LHCN-M2 (cell line): ENCODE measurements around the gene COA1. TPM values are rescaled to one million over a fixed set of nuclear protein-coding genes. Genes with fewer than 3 reads are reported as not detected.
"Not testable (repeated sequence)": the region's sequence is repeated elsewhere in the genome, so short reads cannot be mapped to it uniquely, and the experiment has no call there.

Source experiments
- DNase-seq: peaks from one replicate; pipeline ENCODE4 v3.0.0-alpha.2; 2012; ENCODE audit warnings: low read depth
- total RNA-seq: library from RNA; depleted of rRNA; stranded (reverse); fragments of >200 nt; gene quantifications from 2 replicates; pipeline ENCODE4 v1.2.3, GENCODE V29; 2014

COA1 gene
- total RNA-seq, 1 experiment from 2014 or later: 68.2 TPM

- no peak for DNase-seq
These were observed 98.8 kb downstream of the COA1 start for GRCh38 chr7:43630482-43630881.

GRCh38 chr7:43629857-43630256 is 99.5 kb downstream of the COA1 start:
- DNase-seq: no peak

- peak; percentile 76 for DNase-seq
These were observed 100.9 kb downstream of the COA1 start for GRCh38 chr7:43628431-43628830.

- DNase-seq: not testable (repeated sequence)
These were observed 101.5 kb downstream of the COA1 start for GRCh38 chr7:43627798-43628197.

- DNase-seq: no peak
These were observed 102.6 kb downstream of the COA1 start for GRCh38 chr7:43626695-43627094.

DNA sequence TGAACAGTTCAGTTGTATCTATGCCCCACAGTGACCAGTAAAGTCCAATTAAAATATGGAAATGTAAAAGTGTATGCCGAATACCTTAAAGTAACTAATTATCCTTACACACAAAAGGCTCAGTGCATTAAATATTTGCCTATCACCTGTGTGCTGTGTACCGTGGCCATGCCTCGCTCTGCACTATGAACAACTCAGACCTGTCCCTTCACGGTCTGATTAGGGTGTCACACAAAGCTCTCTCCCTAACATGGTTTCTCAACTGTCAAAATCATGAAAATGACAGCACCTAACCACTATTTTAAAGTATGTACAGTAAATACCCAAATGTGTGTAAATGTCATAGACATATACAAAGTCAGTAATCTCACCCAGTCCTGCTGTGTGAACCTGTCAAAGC is 103.3 kb downstream of the COA1 start:
- no peak for DNase-seq

GRCh38 chr7:43625453-43625852 is 103.9 kb downstream of the COA1 start:
- peak; percentile 26 for DNase-seq

DNA sequence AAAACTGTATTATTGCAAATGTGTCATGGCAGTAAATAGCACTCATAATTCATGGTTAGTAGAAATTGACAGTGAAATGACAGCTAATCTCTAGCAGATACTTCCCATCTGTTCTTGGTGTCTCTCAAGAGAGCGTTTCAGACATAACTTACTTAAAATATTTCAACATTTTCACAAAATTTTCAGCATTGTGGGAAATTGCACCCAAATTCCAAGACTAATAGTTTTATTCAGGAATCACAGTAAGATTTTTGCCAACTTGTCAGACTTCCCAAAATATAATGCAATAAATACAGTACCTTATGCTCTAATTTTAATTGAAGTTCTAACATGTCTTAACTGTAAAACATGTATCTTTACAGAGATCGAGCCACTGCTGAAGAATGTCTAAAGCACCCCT is 105.2 kb downstream of the COA1 start:
- DNase-seq: no peak

DNA sequence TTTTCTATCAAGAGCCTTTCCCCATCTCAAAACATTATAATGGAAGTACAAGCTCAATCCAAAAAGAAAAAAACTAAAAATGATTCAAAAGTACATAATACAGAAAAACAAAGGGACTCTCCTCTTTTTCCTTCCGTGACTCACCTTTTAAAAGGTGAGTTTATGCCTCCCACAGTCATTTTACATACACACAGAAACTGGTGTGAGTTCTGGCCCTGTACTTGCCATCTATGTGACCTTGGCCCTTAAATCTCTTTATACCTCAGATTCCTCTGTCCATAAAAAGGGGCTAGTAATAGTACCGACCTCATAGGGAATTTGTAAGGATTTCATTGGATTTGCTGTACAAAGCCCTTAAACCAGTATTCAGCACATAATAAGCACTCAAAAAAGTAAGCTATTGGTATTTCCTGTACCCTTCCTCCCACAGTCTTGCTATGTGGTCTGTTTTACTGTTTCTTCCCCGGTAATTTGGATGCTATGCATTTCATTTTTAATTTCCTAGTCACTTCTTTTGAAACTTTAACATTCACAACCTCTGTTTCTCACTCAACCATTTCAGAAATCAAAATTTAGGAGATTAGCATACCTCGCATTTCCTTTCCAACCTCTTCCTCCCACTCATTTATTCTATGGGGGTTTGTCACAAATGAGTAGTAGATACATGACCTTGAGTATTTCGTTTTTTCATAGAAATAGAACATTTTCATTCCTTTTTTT is 107.4 kb downstream of the COA1 start:
- DNase-seq: no peak

GRCh38 chr7:43619213-43620012 is 109.9 kb downstream of the COA1 start:
- peak; percentile 9 for DNase-seq

GRCh38 chr7:43618073-43618472 is 111.2 kb downstream of the COA1 start:
- DNase-seq: no peak

GRCh38 chr7:43616977-43617376 is 112.3 kb downstream of the COA1 start:
- no peak for DNase-seq

- DNase-seq: no peak
These were observed 113.7 kb downstream of the COA1 start for GRCh38 chr7:43615558-43616145.

DNA sequence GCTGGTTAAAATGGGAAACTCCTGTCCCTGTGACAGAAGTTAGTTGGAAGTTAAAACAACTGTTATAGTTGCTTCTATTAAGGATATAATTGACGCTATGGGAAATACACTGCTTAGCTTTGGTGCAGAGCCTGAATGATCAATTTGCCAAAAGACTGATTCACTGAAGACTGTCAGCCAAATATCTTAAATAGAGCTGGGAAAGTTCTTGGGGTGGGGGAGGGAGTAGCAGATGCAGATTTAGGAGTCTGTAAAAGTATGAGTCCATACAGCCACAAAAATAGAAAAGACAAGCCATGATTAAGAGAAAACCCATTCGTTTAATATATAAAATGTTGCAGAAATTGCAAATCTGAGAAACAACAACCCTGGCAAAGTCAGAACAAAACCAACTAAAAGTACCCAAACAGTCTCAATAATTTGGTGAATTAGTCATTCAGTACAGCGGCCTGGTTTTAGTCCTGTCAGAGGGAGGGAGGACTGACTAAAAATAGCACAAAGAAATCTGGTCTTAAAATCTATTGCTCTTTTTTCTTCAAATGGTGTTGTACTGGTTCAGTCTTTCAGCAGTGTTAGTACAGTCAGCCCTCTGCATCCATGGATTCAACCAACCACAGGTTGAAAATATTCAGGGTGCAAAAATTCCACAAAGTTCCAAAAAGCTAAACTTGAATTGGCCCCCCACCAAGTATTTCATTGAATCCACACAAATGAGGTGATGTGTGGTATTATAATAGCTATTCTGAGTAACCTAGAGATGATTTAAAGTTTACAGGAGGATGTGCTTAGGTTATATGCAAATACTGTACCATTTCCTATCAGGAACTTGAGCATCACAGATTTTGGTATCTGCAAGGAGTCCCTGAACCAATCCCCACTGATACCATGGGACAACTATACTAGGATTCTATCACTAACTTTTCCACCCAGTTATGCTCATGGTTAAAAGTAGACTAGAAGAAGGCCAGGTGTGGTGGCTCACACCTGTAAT is 116.4 kb downstream of the COA1 start:
- DNase-seq: peak; percentile 73

- peak; percentile 24 for DNase-seq
These were observed 117.2 kb downstream of the COA1 start for GRCh38 chr7:43612128-43612527.

DNA sequence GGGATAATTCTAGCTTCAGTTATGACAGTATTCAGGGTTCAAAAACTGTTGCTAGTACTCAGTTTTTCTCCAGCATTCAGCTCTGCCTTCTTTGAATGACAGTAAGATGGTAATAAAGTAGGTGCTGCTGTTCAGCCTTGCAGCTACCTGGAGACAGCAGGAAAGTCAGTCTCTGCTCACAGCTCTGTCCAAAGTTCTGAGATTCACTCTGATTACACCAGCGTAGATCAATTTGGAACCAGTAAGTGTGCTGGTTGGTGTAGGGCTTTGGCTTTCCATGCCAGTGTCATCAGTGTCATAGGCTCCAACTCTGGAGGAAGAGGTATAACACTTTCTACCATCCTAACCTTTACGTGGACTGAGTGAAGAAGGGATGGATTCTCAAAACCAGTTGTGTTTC is 120.2 kb downstream of the COA1 start:
- no peak for DNase-seq

DNA sequence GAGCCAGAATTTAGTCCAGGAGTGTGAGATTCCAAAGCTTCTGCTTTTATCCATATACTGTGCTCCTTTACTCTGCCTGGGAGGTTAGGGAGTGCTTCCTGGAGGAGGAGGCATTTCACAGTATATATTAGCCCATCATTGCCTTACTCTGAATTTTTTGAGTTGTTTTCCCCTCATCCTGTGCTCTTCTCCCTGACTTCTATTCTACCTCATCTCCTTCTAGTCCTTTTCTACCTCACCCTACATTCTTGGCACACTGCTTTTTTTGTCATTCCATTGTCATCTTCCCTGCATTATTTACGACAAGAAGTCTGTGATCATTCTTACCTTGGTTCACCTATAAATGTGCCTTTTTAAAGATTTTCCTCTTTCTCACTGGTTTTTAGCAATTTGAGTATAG is 125.1 kb downstream of the COA1 start:
- no peak for DNase-seq

GRCh38 chr7:43602256-43602655 is 127.1 kb downstream of the COA1 start:
- no peak for DNase-seq

- no peak for DNase-seq
These were observed 129.3 kb downstream of the COA1 start for GRCh38 chr7:43600056-43600455.

GRCh38 chr7:43596426-43596825 is 132.9 kb downstream of the COA1 start:
- peak; percentile 11 for DNase-seq

GRCh38 chr7:43594020-43594419 is 135.3 kb downstream of the COA1 start:
- no peak for DNase-seq
